ENCODE measurements around the gene RELA. TPM values are rescaled to one million over a fixed set of nuclear protein-coding genes. Genes with fewer than 3 reads are reported as not detected.
"Not testable (repeated sequence)": the region's sequence is repeated elsewhere in the genome, so short reads cannot be mapped to it uniquely, and the experiment has no call there.

RELA gene
- total RNA-seq, 4 donors from 2014 or later: 47.3 to 78.8 (median 63.9) TPM

DNA sequence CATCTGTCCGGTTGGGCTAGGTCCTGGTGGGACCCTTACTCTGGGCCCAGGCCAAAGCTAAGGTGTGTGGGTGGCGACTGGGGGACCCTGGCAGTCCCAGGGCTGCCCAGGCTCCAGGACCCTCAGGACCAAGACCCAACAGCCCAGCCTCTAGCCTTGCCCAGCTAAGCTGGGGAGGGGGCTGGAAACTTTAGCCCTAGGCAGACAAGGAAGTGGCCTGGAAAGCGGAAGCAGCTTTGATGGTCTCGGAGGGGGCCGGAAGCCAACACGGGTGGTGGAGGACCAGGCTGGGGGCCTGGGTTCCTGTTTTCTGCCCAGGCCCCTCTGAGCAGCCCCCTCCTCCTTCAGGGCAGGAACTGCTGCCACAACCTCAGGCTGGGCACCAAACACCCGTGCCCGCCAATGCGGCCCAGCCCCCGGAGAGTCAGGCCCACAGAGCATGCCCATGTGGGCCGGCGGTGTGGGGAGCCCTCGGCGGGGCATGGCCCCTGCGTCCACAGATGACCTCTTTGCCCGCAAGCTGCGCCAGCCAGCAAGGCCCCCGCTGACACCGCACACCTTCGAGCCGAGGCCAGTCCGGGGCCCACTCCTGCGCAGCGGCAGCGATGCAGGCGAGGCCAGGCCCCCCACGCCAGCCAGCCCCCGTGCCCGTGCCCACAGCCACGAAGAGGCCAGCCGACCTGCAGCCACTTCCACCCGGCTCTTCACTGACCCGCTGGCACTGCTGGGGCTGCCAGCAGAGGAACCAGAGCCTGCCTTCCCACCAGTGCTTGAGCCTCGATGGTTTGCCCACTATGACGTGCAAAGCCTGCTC is 22.0 kb downstream of the RELA start:
- Histone ChIP-seq H3K4me1 (peaks cover 0 to 58% (median 28%) of the 10 kb centered on the region in 3 donors), H3K36me3 (peaks cover 0 to 63% of the 10 kb centered on the region in 2 donors), H3K4me3 (peak overlapping the region in 1 of 2 donors; percentile 38), H3K9me3 (no peaks in the 10 kb centered on the region), H3K27me3 (no peaks in the 10 kb centered on the region), H3K27ac (peak overlapping the region in 3 of 4 donors; percentile 89 to 93 (median 91))
- TF ChIP-seq POLR2A (IDR thresholded peaks at IDR 0.05) (no peak), POLR2AphosphoS5 (IDR thresholded peaks at IDR 0.05) (no peak), EP300 (IDR thresholded peaks at IDR 0.05) (no peak)
- TF ChIP-seq, protein P1, sequence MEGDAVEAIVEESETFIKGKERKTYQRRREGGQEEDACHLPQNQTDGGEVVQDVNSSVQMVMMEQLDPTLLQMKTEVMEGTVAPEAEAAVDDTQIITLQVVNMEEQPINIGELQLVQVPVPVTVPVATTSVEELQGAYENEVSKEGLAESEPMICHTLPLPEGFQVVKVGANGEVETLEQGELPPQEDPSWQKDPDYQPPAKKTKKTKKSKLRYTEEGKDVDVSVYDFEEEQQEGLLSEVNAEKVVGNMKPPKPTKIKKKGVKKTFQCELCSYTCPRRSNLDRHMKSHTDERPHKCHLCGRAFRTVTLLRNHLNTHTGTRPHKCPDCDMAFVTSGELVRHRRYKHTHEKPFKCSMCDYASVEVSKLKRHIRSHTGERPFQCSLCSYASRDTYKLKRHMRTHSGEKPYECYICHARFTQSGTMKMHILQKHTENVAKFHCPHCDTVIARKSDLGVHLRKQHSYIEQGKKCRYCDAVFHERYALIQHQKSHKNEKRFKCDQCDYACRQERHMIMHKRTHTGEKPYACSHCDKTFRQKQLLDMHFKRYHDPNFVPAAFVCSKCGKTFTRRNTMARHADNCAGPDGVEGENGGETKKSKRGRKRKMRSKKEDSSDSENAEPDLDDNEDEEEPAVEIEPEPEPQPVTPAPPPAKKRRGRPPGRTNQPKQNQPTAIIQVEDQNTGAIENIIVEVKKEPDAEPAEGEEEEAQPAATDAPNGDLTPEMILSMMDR (IDR thresholded peaks at IDR 0.05): no peak
- WGBS, 2 donors (ENCODE audit: low coverage in 1 of 2): 75% methylated on average over 4 of the region's 35 CpGs; no CpG with 5 or more reads in 1 of the 2 donors
- ATAC-seq: no peak

DNA sequence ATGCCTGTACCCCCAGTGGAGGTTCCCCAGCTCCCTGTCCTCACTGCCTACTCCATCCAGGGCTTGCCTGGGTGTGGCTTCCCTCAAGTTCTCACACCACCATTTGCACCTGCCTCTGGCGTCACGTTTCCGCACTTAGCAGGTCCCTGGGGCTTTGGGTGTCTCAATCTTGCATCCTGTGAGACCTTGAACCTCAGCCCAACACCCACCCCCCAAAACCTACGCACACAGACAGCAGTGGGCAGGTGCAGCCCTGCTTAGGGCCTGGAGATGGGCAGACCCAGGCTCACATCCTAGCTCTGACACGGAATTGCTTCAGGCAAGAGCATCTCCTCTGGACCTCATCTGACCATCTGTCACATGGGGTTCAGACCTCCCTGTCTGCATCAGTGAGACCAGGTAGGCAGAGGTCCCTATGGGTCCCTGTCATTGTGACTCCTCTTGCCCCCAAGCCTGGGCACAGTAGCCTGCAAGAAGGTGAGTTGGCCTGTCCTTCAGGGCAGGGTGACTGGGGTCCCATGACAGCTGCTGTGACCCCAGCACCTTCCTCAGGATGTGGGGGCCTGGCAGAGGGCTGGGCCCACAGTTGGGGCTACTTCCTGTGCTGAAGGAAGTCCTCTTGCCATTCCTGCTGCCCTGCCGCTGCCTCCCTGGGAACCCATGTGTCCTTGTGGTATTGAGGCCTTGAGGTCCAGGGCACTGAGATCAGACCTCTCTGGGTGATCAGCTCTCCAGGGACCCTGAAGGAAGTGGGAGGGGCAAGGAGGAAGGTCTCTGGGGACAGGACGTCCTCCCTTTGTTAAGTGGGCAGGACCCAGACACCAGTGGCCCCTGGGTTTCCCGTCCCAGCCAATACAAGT is 22.9 kb downstream of the RELA start:
- Histone ChIP-seq H3K4me3 (peak overlapping the region in 1 of 2 donors; percentile 86), H3K27ac (peak overlapping the region in 3 of 4 donors; percentile 89 to 93 (median 91)), H3K9me3 (no peaks in the 10 kb centered on the region), H3K36me3 (peaks cover 0 to 63% of the 10 kb centered on the region in 2 donors), H3K27me3 (no peaks in the 10 kb centered on the region), H3K4me1 (peaks cover 0 to 58% (median 28%) of the 10 kb centered on the region in 3 donors)
- 50% methylated on average over 3 of the region's 8 CpGs; no CpG with 5 or more reads in 1 of the 2 donors for WGBS, 2 donors (ENCODE audit: low coverage in 1 of 2)
- no peak for ATAC-seq
- TF ChIP-seq EP300 (IDR thresholded peaks at IDR 0.05): no peak
- TF ChIP-seq, protein P1 (IDR thresholded peaks at IDR 0.05): no peak
- TF ChIP-seq POLR2AphosphoS5 (IDR thresholded peaks at IDR 0.05): no peak
- TF ChIP-seq POLR2A (IDR thresholded peaks at IDR 0.05): no peak

- Histone ChIP-seq H3K4me1 (peaks cover 0 to 58% (median 28%) of the 10 kb centered on the region in 3 donors), H3K27ac (peak overlapping the region in 3 of 4 donors; percentile 89 to 93 (median 91)), H3K36me3 (peaks cover 0 to 63% of the 10 kb centered on the region in 2 donors), H3K4me3 (peak overlapping the region in 1 of 2 donors; percentile 86)
- not testable (repeated sequence) for ATAC-seq, H3K9me3 ChIP-seq, H3K27me3 ChIP-seq
- 74% methylated on average over 5 of the region's 9 CpGs; no CpG with 5 or more reads in 1 of the 2 donors for WGBS, 2 donors (ENCODE audit: low coverage in 1 of 2)
Observed at GRCh38 chr11:65639228-65639597, 23.5 kb downstream of the RELA start.

DNA sequence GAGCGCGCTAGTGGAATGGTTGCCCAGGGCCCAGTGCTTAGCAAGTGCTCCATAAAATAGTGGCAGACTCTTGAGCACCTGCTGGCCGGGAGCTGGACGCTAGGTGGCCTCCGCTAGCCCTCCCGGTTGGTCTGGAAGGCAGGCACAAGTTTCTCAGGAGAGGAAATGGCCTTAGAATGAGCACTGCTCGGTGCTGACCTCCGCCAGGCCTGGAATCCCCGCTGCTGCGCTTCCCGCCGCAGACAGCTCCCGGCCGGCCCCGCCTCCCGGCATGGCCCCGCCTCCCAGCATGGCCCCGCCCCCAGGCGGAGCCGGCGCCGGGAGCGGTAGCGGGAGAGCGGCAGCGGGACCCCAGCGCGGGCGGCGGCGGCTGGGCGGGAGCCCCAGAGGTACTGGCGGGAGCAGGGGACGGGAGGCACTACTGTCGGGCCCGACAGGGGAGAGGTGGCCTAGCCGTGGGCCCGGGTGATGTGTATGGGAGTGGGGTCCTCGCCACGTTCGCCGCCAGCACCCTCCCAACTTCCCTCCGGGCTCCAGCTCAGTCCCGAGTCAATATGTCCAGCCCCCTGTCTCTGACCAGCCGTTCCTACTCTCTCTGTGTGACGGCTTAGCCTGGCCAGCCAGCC is 24.8 kb downstream of the RELA start, which contains the start of gene SIPA1:
SIPA1 (plus strand) TSS at position 308 of the 626 bp plus-strand sequence. CDS start 2,821 bp downstream, outside the sequence.
- Histone ChIP-seq H3K27me3 (no peaks in the 10 kb centered on the region), H3K27ac (peak within 1 kb of the TSS; percentile 15 to 93 (median 90)), H3K4me3 (peak within 1 kb of the TSS; percentile 37 to 86), H3K36me3 (peaks cover 0 to 65% of the 10 kb centered on the region in 2 donors), H3K9me3 (no peaks in the 10 kb centered on the region), H3K4me1 (peaks cover 0 to 58% (median 28%) of the 10 kb centered on the region in 3 donors)
- 29% methylated on average over 6 of the region's 46 CpGs; no CpG with 5 or more reads in 1 of the 2 donors for WGBS, 2 donors (ENCODE audit: low coverage in 1 of 2)
- TF ChIP-seq POLR2A (IDR thresholded peaks at IDR 0.05) (peak; percentile 52 to 64), EP300 (IDR thresholded peaks at IDR 0.05) (no peak), POLR2AphosphoS5 (IDR thresholded peaks at IDR 0.05) (peak; percentile 35)
- TF ChIP-seq, protein P1 (IDR thresholded peaks at IDR 0.05): peak in 3 of 4 experiments; percentile 41 to 49 (median 45)
- peak; percentile 90 for ATAC-seq

Measured in gastroesophageal sphincter (tissue), 4 donors.